Gastrocnemius medialis (tissue), 4 donors: ENCODE data around the gene SCARB2.

Experiments
- POLR2A ChIP-seq, 2 donors: fragments of 450-650 bp; IDR thresholded peaks; one replicate each; pipeline ENCODE4 v1.6.1; 2017; ENCODE audit warnings: antibody characterized with exemption in 2 of 2, mild to moderate bottlenecking in 2 of 2, moderate library complexity in 2 of 2
- TF ChIP-seq, protein P1 (sequence below), 5 experiments: fragments of 450-650 bp in 3 of 5; fragments of 200-600 bp in 2 of 5; sonication (generic) in 2 of 5; IDR thresholded peaks in 4 of 5; conservative IDR thresholded peaks in 1 of 5; 1 replicate in 4 of 5; 2 replicates in 1 of 5; pipeline ENCODE4 v1.5.1; 2016 to 2019; ENCODE audit warnings: antibody characterized with exemption in 5 of 5, mild to moderate bottlenecking in 3 of 5, moderate library complexity in 3 of 5

GRCh38 chr4:76215077-76215476, 1.5 kb upstream of the SCARB2 start:
- TF ChIP-seq, protein P1, sequence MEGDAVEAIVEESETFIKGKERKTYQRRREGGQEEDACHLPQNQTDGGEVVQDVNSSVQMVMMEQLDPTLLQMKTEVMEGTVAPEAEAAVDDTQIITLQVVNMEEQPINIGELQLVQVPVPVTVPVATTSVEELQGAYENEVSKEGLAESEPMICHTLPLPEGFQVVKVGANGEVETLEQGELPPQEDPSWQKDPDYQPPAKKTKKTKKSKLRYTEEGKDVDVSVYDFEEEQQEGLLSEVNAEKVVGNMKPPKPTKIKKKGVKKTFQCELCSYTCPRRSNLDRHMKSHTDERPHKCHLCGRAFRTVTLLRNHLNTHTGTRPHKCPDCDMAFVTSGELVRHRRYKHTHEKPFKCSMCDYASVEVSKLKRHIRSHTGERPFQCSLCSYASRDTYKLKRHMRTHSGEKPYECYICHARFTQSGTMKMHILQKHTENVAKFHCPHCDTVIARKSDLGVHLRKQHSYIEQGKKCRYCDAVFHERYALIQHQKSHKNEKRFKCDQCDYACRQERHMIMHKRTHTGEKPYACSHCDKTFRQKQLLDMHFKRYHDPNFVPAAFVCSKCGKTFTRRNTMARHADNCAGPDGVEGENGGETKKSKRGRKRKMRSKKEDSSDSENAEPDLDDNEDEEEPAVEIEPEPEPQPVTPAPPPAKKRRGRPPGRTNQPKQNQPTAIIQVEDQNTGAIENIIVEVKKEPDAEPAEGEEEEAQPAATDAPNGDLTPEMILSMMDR (IDR thresholded peaks at IDR 0.05 in 4 of 5, conservative IDR thresholded peaks at IDR 0.05 in 1 of 5), result no peak
- TF ChIP-seq POLR2A (IDR thresholded peaks at IDR 0.05), result no peak
